Neural progenitor cell (in vitro differentiated cells): ENCODE measurements around the gene JAG1. TPM values are rescaled to one million over a fixed set of nuclear protein-coding genes. Genes with fewer than 3 reads are reported as not detected.

ENCODE experiments used
- DNase-seq: peaks from one replicate; pipeline ENCODE4 v3.0.0-alpha.2; 2016; ENCODE audit warnings: low spot score
- H2AFZ ChIP-seq: fragments of 200-600 bp; sonication (generic); replicated peaks from 2 replicates; pipeline ENCODE4 v1.6.1; 2016; ENCODE audit warnings: antibody characterized with exemption
- H3F3A ChIP-seq: fragments of 200-600 bp; sonication (generic); 2 replicates; pipeline ENCODE4 v1.6.1; 2016; ENCODE audit warnings: antibody characterized with exemption, low read depth
- H3K27ac ChIP-seq: fragments of 200-600 bp; sonication (generic); 2 replicates; pipeline ENCODE4 v1.5.1; 2016; ENCODE audit warnings: mild to moderate bottlenecking
- H3K27me3 ChIP-seq: fragments of 200-600 bp; sonication (generic); 2 replicates; pipeline ENCODE4 v1.6.1; 2016; ENCODE audit warnings: mild to moderate bottlenecking, moderate library complexity
- H3K36me3 ChIP-seq: fragments of 200-600 bp; sonication (generic); 2 replicates; pipeline ENCODE4 v1.5.1; 2016
- H3K4me1 ChIP-seq: fragments of 200-600 bp; sonication (generic); 2 replicates; pipeline ENCODE4 v1.6.1; 2016; ENCODE audit warnings: mixed run types
- H3K4me2 ChIP-seq: fragments of 200-600 bp; sonication (generic); 2 replicates; pipeline ENCODE4 v1.6.1; 2016
- H3K4me3 ChIP-seq: fragments of 200-600 bp; sonication (generic); 2 replicates; pipeline ENCODE4 v1.5.1; 2016
- H3K79me2 ChIP-seq: fragments of 200-600 bp; sonication (generic); 2 replicates; pipeline ENCODE4 v1.6.1; 2016; ENCODE audit warnings: low read depth
- H3K9ac ChIP-seq: fragments of 200-600 bp; sonication (generic); 2 replicates; pipeline ENCODE4 v1.6.1; 2016
- H3K9me3 ChIP-seq: fragments of 200-600 bp; sonication (generic); 2 replicates; pipeline ENCODE4 v1.5.1; 2016; ENCODE audit warnings: low read depth
- H4K20me1 ChIP-seq: fragments of 200-600 bp; sonication (generic); 2 replicates; pipeline ENCODE4 v1.6.1; 2016; ENCODE audit warnings: low read depth
- H3K27ac Mint-ChIP-seq: 3 replicates; pipeline ENCODE4 v1.8.0; 2021; ENCODE audit warnings: mixed read lengths
- H3K27me3 Mint-ChIP-seq: 2 replicates; pipeline ENCODE4 v1.8.0; 2022; ENCODE audit warnings: low read depth, mild to moderate bottlenecking, inconsistent platforms, moderate library complexity, mixed read lengths; ENCODE audit not compliant: insufficient read depth
- H3K36me3 Mint-ChIP-seq: 3 replicates; pipeline ENCODE4 v1.8.0; 2021; ENCODE audit warnings: mixed read lengths
- H3K4me1 Mint-ChIP-seq: 3 replicates; pipeline ENCODE4 v1.8.0; 2021; ENCODE audit warnings: mixed read lengths
- H3K4me3 Mint-ChIP-seq: 3 replicates; pipeline ENCODE4 v1.8.0; 2021; ENCODE audit warnings: mild to moderate bottlenecking, moderate library complexity, mixed read lengths
- H3K9me3 Mint-ChIP-seq: 3 replicates; pipeline ENCODE4 v1.8.0; 2020; ENCODE audit warnings: mixed read lengths
- EZH2 ChIP-seq: fragments of 200-600 bp; sonication (generic); IDR thresholded peaks from 2 replicates; pipeline ENCODE4 v1.6.1; 2017; ENCODE audit warnings: antibody characterized with exemption, mild to moderate bottlenecking, moderate library complexity
- EZH2phosphoT487 ChIP-seq: fragments of 200-600 bp; sonication (generic); IDR thresholded peaks from 2 replicates; pipeline ENCODE4 v1.6.1; 2017; ENCODE audit warnings: antibody characterized with exemption
- total RNA-seq: library from RNA; depleted of rRNA; stranded (reverse); fragments of >200 nt; gene quantifications from 2 replicates; pipeline ENCODE4 v1.2.3, GENCODE V29; 2015; ENCODE audit warnings: low replicate concordance
- TF ChIP-seq, protein P1 (sequence below): fragments of 200-600 bp; sonication (generic); IDR thresholded peaks from 2 replicates; pipeline ENCODE4 v1.5.1; 2017; ENCODE audit warnings: antibody characterized with exemption, mild to moderate bottlenecking

JAG1 gene
- total RNA-seq, 1 donor from 2014 or later, result 129 TPM

GRCh38 chr20:10652185-10652584 lies 21.6 kb downstream of the JAG1 start:
- Histone ChIP-seq H3K9ac (no peak overlapping the region), H3K9me3 (no peaks in the 10 kb centered on the region), H3K36me3 (peaks cover 10% of the 10 kb centered on the region), H2AFZ (no peak overlapping the region), H3K27me3 (no peaks in the 10 kb centered on the region), H3K79me2 (peaks cover 70% of the 10 kb centered on the region), H3K4me2 (peak overlapping the region; percentile 69), H3K27ac (no peak overlapping the region), H3K4me3 (no peak overlapping the region), H4K20me1 (peaks cover 98% of the 10 kb centered on the region), H3K4me1 (peaks cover 78% of the 10 kb centered on the region), H3F3A (peaks cover 50% of the 10 kb centered on the region)
- peak overlapping the region; percentile 93 for H3K27ac Mint-ChIP-seq
- no peak overlapping the region for H3K4me3 Mint-ChIP-seq
- no peak for DNase-seq
- H3K27me3 Mint-ChIP-seq, result peaks cover 14% of the 10 kb centered on the region
- H3K36me3 Mint-ChIP-seq, result peaks cover 59% of the 10 kb centered on the region
- no peaks in the 10 kb centered on the region for H3K9me3 Mint-ChIP-seq
- TF ChIP-seq, protein P1, sequence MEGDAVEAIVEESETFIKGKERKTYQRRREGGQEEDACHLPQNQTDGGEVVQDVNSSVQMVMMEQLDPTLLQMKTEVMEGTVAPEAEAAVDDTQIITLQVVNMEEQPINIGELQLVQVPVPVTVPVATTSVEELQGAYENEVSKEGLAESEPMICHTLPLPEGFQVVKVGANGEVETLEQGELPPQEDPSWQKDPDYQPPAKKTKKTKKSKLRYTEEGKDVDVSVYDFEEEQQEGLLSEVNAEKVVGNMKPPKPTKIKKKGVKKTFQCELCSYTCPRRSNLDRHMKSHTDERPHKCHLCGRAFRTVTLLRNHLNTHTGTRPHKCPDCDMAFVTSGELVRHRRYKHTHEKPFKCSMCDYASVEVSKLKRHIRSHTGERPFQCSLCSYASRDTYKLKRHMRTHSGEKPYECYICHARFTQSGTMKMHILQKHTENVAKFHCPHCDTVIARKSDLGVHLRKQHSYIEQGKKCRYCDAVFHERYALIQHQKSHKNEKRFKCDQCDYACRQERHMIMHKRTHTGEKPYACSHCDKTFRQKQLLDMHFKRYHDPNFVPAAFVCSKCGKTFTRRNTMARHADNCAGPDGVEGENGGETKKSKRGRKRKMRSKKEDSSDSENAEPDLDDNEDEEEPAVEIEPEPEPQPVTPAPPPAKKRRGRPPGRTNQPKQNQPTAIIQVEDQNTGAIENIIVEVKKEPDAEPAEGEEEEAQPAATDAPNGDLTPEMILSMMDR, result no peak
- peaks cover 98% of the 10 kb centered on the region for H3K4me1 Mint-ChIP-seq

GRCh38 chr20:10651227-10651990 lies 22.4 kb downstream of the JAG1 start:
- H3K4me3 Mint-ChIP-seq, result peak overlapping the region; percentile 33
- no peak overlapping the region for H2AFZ ChIP-seq
- TF ChIP-seq EZH2, result no peak
- TF ChIP-seq, protein P1, result no peak
- no peak for TF ChIP-seq EZH2phosphoT487
- peaks cover 43% of the 10 kb centered on the region for H3F3A ChIP-seq
- peaks cover 64% of the 10 kb centered on the region for H3K79me2 ChIP-seq
- peaks cover 61% of the 10 kb centered on the region for H3K36me3 Mint-ChIP-seq
- no peaks in the 10 kb centered on the region for H3K9me3 ChIP-seq
- H3K27me3 Mint-ChIP-seq, result peaks cover 15% of the 10 kb centered on the region
- H3K9ac ChIP-seq, result no peak overlapping the region
- peaks cover 11% of the 10 kb centered on the region for H3K36me3 ChIP-seq
- H3K4me1 ChIP-seq, result peaks cover 70% of the 10 kb centered on the region
- peak overlapping the region; percentile 76 for H3K27ac Mint-ChIP-seq
- H3K27me3 ChIP-seq, result no peaks in the 10 kb centered on the region
- H3K4me2 ChIP-seq, result peak overlapping the region; percentile 18
- no peaks in the 10 kb centered on the region for H3K9me3 Mint-ChIP-seq
- peaks cover 98% of the 10 kb centered on the region for H4K20me1 ChIP-seq
- peaks cover 95% of the 10 kb centered on the region for H3K4me1 Mint-ChIP-seq
- no peak for DNase-seq
- H3K4me3 ChIP-seq, result no peak overlapping the region
- H3K27ac ChIP-seq, result no peak overlapping the region

- Histone ChIP-seq H3K9ac (no peak overlapping the region), H3K4me2 (peak overlapping the region; percentile 18), H3K4me1 (peaks cover 56% of the 10 kb centered on the region)
These were observed 24.0 kb downstream of the JAG1 start for GRCh38 chr20:10649797-10650160.

More at GRCh38 chr20:10649797-10650160, 24.0 kb downstream of the JAG1 start:
- H3K27me3 Mint-ChIP-seq, result peaks cover 21% of the 10 kb centered on the region
- Histone ChIP-seq H2AFZ (no peak overlapping the region), H3K27me3 (no peaks in the 10 kb centered on the region), H3F3A (peaks cover 34% of the 10 kb centered on the region), H3K27ac (peak overlapping the region; percentile 80), H3K9me3 (no peaks in the 10 kb centered on the region), H3K36me3 (peaks cover 11% of the 10 kb centered on the region), H3K79me2 (peaks cover 67% of the 10 kb centered on the region), H4K20me1 (peaks cover 100% of the 10 kb centered on the region), H3K4me3 (no peak overlapping the region)
- H3K4me1 Mint-ChIP-seq, result peaks cover 93% of the 10 kb centered on the region
- H3K9me3 Mint-ChIP-seq, result no peaks in the 10 kb centered on the region
- DNase-seq, result no peak
- no peak for TF ChIP-seq EZH2
- TF ChIP-seq EZH2phosphoT487, result no peak
- TF ChIP-seq, protein P1, result no peak
- H3K36me3 Mint-ChIP-seq, result peaks cover 66% of the 10 kb centered on the region
- H3K27ac Mint-ChIP-seq, result peak overlapping the region; percentile 98
- peak overlapping the region; percentile 34 for H3K4me3 Mint-ChIP-seq
